Caki2 (cell line): ENCODE results near the gene PTPRN2. TPM values are rescaled to one million over a fixed set of nuclear protein-coding genes. Genes with fewer than 3 reads are reported as not detected.
"Not testable (repeated sequence)": the region's sequence is repeated elsewhere in the genome, so short reads cannot be mapped to it uniquely, and the experiment has no call there.

Experiments
- DNase-seq: peaks from one replicate; pipeline ENCODE4 v3.0.0-alpha.2; 2015; ENCODE audit warnings: low read depth
- in situ Hi-C: cut with HindIII; loops from 2 replicates; pipeline ENCODE4 v1.10.0; 2016; ENCODE audit warnings: low sequenced_read_pairs, low pct_unique_long_range_greater_than_20kb, mixed read lengths
- total RNA-seq: library from RNA; depleted of rRNA; stranded (reverse); fragments of >200 nt; shearing (Covaris generic); gene quantifications from 2 replicates; pipeline ENCODE4 v1.2.3, GENCODE V29; 2014; ENCODE audit warnings: low replicate concordance

The PTPRN2 gene
- total RNA-seq, 1 experiment from 2014 or later: 0.88 TPM

DNA sequence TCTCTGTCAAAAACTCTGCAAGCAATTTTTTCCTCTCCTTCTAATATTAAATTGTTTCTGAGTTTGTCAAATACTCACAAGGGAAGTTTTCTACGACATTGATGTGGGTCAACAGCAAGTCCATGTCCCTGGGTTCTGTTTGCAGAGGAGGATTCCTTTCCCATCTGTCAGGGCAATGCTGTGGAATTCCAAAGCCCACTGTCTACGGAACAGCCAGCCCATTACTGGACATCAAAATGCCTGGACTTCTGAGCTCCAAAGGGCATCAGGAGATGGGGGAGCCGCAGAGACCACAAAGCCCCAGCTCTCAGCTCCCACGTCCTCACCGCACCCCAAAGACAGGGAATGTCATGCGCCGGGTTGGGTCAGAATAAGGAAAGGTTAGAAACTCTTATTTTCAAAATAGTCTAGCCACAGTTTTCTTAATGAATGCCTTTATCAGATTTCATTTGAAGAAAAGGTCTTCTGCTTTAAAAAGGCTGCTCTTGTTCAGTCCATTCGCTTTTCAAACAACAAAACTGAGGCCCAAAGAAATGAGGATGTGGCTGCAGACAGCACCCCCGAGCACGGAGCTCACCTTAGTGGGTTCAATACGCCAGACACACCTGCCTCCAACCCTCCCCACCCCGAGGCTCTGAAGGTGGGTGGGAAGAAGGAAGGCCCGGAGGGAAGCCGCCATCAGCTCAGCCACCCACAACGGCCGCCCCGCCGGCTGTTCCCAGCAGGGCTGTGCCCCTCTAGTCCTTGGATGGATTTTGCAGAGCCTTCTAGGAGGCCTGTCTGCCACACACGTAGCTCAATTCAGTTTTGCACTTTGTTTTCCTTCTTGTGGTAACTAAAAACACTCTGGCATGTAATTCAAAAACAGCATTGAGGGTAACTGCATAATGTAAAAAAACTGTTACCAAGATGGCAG, 44.7 kb downstream of the PTPRN2 start:
- in situ Hi-C loops: no loop called here

DNA sequence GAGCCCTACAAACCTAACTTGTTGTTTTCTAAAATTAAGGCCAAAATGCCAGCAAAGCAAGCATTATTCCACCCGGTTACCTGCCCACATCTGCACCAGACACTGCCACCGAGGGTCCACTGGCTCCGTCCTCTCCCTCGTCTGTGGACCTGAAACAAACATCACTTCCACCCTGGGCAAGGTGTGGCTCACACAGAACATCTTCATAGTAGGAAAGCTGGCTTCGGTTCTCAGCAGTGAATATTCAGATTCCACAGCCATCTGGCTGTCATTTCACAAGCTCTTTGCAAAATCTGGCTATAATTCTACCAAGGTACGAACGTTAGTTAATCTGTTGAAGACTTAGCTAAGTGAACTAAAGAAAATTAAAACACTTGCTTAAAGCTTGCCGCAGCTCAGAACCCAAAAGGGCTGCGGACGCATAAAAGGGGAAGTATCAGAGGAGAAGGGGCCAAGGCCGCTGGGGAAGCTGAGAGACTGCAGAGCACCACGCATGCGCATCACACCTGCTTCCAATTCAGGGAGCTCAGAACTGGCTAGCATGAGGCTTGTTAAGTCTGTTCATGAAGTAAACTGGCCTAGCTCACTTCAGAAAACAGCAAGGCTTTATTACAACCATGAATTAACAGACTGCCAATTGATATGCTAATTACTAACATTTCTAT, 46.1 kb downstream of the PTPRN2 start:
- in situ Hi-C loops: no loop called here

More for the DNA sequence above, 44.7 kb downstream of the PTPRN2 start:
- no peak for DNase-seq

DNA sequence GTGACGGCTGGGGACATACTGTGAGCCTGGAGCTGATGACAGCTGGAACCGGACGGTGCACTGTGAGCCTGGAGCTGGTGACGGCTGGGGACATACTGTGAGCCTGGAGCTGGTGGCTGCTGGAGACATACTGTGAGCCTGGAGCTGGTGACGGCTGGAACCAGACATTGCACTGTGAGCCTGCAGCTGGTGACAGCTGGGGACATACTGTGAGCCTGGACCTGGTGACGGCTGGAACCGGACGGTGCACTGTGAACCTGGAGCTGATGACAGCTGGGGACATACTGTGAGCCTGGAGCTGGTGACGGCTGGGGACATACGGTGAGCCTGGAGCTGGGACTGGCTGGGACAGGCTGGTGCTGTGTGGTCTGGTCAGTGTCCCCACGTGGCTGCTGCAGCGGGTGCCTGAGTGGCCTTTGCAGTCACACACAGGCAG, 47.9 kb downstream of the PTPRN2 start:
- in situ Hi-C loops: no loop called here
- DNase-seq: no peak

More for the DNA sequence above, 46.1 kb downstream of the PTPRN2 start:
- DNase-seq: no peak

DNA sequence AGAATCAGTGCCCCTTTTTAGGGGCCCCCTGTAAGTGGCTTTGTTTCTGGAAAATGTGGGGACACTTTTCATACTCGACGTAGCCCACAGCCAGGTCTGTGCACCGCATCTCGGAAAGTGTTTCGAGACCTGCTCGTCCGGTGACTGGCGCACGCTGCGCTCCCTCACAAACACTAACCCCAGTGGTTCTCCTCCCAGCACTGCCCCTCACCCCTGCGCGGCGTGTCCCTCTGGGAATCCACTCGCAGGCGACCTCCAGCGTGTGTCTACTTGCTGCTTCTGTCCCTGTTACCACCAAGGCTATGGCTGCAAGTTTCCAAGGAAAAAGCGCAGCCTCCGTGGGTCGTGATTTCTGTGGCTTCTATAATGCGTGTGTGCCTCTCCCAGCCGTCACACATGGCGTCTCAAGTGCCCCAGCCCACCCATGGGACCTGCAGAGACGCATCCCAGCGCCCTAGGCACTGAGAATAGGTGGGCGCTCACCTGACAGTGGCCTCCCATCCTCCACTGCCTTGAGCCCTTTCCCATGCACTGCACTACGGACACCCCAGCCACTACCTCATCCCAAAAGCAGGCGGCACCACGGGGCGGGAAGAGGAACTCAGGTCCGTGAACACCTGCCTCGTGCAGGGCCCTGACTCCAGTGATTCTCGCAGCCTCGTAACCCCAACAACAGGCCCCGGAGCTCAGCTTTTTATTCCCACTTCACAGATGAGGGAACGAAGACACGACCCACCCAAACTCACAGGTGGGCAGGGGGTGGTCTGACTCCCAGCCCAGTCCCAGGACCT, 49.3 kb downstream of the PTPRN2 start:
- in situ Hi-C loops: no loop called here
- no peak for DNase-seq

DNA sequence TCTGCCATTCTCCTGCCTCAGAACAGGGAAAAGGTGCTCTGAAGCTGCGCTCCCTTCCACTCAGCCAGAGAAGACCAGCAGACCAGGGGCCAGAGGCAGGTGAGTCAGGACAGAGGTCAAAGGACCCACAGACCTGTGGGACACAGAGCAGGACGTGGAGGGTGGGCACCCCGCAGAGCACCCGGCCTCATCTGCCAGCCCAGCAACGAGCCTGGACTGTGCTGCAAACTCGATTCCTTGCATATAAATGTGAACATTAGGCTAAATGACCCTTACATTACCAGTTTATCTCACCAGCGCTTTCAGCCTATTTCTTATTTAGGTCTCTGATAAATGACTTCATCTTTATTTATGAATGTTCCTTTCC, 50.1 kb downstream of the PTPRN2 start:
- no peak for DNase-seq
- in situ Hi-C loops: no loop called here

DNA sequence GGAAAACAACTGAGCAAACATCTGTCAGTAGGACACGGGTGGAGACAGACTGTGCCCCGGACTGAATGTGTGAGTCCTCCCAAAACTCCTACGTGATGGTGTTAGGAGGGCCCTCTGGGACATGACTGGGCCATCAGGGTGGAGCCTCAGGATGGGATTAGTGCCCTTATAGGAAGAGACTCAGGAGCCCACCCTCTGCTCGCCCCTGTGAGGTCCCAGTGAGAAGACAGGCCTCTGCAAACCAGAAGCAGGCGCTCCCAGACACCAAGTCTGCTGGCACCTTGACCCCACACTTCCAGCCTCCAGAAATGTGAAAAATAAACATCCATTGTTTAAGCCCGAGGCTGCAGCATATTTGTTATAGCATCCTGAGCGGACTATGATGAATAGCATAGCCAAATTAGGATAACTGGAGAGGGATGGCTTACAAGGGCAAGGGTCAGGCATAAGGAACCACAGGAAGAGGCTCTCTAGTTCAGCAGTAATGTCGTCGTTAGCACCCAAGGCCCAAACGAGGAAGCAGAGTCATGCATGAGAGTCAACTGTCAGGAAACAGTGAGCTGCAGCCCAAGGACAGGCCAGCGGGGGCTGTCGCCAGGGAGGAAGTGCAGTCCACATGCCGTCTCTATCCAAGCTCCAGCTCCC, 50.6 kb downstream of the PTPRN2 start:
- in situ Hi-C loops: no loop called here
- no peak for DNase-seq

DNA sequence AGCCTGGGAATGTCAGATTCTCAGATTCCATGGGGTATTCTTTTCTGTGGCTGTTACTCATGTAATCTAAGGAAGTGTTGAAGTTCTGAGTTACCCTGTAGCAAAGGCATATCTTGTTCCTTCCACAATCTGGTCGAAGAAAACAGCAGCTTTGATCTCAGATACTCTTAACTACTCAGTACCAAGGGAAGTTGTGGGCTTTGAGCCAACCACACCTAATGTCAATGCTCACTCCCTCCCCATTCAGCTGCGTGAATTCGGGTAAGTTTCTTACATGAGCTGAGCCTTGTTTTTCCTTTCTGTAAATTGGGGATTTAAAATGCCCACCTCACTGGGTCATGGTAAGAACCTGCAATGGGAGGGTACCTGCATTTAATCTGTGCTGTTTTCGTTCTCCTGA, 52.5 kb downstream of the PTPRN2 start:
- in situ Hi-C loops: no loop called here

DNA sequence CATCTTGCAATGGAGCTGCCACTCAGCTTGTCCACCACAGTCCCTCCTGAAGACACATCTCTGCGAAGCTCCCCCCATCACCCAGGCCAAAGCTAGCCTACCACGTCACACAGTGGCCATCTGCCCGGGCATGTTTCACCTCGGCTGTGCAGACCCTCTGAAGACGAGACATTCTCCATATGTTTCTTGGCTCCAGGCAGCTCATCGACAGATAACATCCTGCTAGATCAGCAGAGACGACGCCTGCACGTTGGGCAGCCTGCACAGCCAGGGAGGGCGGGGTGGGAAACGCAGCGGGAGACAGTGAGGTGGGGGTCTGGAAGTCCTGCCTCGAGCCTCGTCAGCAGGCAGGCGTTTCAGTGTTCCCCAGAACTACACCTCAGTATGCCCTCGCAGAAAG, 53.0 kb downstream of the PTPRN2 start:
- DNase-seq: no peak
- in situ Hi-C loops: no loop called here

More for the DNA sequence above, 52.5 kb downstream of the PTPRN2 start:
- DNase-seq: no peak

DNA sequence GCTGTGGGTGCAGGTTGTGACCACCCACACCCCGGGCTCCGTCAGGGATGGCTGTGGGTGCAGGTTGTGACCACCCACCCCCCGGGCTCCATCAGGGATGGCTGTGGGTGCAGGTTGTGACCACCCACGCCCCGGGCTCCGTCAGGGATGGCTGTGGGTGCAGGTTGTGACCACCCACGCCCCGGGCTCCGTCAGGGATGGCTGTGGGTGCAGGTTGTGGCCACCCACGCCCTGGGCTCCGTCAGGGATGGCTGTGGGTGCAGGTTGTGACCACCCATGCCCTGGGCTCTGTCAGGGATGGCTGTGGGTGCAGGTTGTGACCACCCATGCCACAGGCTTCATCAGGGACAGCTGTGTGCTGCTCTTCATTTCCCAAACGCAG, 53.5 kb downstream of the PTPRN2 start:
- DNase-seq, in situ Hi-C loops: not testable (repeated sequence)

DNA sequence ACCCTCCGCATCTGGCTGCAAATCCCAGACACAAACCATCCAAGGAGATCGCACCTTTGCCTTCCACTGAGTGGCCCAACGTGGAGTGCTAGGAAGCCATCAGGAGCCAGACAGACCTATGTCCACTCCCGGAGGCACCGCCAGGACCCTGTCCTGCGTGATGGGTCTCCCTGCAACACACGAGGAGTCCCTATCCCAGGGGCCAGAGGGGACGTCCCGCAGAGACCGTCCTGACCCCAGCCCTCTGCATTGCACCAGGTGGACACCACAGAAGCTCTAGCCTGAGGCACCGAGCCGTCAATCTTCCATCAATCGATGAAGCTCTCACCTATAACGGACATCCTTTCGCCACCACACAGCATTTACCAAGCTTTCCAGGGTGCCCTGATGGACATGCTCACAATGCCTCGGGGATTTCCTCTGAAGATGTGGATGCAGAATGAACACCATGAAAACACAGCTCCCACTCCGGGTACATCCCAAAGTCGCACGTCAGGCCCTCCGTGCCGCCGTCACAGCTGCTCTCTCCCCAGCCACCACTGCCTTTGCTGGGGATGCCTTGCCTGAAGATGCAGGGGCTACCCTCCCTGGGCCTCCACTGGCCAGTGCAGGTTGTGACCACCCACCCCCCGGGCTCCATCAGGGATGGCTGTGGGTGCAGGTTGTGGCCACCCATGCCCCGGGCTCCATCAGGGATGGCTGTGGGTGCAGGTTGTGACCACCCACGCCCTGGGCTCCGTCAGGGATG, 54.1 kb downstream of the PTPRN2 start:
- in situ Hi-C loops: no loop called here
- no peak for DNase-seq

DNA sequence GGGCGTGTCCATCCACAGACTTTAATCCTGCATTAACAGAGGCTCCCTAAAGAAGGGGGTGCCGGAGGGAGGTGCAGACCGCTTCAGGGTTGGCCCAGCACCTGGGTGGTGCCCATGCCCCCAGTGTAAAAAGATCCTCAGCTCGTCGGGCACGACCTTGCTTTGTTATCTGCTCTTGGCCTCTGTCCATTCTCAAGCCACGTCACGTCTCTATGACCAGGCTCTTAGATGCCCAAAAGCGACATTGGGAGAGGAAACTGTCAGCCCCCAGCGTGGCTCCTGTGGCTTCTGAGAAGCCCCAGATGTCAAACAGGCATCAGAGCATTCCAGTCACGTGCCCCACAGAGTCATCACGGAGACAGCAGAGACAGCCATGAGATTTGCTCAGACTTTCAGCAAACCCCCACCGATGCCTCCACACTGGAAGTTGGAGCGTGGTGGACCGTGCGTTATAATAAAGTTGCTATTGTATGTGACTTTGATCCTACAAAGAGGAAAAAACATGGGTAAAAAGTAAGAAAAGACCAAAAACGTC, 55.5 kb downstream of the PTPRN2 start:
- DNase-seq: no peak
- in situ Hi-C loops: no loop called here

DNA sequence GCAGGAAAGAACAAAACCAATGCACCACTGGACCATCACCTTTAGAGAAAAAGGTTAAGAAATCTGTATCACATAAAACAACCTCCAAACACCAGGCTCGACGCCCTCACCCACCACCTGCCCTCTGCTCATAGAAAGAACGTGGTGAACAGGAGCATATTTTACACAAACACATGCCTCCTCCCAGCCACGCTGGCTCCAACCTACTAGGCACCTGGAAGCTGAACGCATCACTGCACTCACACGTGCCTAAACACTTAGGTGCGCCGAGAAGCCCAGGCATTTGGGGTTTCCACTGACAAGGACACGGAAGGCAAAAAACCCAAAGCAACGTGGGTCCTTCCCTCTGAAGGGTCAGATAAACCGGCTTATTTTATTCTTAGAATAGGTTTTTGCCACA, 56.0 kb downstream of the PTPRN2 start:
- no peak for DNase-seq
- in situ Hi-C loops: no loop called here

DNA sequence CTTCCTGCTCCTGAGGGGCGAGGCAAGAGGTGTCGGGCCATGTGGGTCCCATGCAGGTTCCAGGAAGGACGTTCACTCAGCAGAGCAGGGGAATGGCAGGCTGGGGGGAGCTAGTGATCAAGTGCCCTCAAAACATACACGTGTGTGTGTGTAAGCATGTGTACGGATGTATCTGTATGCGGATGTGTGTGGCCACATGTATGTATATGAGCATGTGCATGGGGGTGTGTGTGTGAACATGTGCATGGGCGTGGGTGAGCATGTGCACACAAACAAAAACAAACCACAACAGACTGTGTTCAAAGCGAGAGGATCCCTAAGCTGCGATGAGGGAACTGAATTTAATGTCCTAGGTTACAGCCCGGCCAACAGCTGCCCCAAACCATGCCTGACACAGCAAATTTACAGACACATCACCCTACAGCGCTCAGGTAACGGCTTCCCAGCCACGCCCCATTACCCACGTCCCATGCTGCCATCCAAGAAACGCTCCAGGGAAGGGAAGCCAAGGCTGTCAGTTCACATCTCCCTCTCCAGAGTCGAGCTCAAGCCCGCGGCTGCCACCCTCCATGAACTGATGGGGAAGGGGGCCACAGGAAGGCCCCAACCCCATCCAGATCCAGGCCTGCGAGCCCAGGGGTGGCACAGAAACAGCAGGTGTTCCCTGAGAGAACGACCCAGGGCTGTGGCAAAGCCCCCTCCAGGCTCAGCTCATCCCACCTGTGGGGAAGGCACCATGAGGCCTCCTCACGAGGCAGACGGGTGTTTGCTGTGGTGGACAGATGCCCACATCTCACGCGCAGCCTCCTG, 56.6 kb downstream of the PTPRN2 start:
- no peak for DNase-seq
- in situ Hi-C loops: no loop called here

DNA sequence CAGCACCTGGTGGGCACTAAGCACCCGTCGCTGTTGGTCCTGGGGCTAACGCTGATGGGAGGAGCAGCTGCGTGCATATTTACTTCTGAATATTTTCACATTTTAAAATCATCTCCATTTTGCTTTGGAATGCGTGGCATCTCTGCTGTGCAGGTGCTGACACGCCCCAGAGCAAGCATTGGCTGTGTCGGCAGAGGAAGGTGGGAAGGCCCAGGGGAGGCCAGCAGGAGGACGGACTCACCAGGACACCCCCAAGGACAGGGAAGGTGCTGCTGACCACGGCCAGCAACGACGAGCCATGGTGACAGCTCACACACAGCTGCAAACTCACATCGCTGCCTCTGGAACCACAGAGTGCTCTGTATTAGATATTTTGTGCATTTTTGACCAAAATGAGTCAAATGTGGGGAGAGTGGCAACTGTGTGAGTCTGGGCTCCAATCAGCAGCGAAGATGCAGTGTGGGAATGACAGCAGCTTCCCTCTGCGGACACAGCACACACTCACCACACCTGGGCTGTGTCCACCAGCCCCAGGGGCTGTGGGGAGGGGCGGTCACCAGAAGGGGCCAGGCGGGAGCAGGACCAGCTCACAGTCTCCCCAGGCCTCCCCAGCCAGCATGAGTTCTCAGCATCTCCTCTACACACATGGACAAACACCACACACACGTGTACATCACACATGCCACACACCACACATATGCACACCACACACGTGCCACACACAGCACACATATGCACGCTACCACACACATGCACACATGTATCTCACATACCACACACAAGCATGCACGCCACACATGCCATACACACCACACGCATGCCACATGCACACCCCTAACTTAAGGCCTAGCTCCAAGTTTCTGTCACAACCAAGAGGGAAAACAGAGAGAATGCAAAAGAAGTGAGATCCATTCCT, 58.2 kb downstream of the PTPRN2 start:
- in situ Hi-C loops: no loop called here
- DNase-seq: no peak

DNA sequence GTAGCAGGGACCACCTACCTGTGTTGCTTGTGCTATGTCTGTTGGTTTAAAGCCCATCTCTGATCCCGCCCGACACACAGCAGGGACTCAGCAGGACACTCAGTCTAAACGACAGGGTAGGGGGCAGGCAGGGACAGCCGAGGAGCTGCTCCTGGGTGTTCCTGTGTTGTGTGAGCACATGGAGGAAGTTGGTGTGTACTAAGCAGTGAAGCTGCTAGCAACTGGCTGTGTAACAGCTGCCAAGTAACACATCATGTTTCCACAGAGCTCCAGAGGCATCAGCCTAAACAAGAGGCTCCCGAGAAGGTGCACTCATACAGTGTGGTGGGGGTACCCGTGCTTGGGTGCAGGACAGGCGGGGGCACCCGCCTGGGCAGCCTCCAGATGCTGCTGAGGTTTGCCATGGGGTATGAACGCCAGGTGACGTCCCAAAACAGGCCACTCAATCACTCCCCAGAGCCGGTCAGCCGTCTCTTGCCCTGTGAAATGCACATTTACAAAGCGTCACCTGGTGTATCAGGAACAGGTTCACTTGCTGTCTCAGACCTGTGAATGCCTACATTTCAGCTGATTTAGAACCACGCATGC, 59.6 kb downstream of the PTPRN2 start:
- no peak for DNase-seq
- in situ Hi-C loops: no loop called here

DNA sequence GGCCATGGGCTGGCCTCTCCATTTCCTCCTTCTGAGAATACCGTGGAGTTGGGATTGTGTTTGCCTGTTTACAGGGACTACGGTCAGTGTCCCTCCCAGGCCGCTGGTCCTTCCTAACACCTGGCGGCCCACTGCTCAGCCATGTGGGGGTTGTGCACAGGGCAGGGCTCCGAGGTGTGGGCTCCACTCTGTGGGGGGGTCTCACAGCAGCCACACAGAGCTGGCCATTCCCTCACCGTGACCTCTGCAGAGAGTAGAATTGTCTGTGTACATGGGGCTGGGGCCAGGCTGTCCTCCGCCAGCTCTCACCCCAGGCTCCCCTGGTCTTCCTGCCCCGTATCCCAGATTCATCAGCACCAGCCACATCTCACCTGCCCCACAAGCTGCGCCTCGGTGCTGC, 60.1 kb downstream of the PTPRN2 start:
- in situ Hi-C loops: no loop called here
- DNase-seq: no peak
